NB4 (cell line): ENCODE results near the gene PRCD.

Experiments
- DNase-seq: peaks from one replicate; pipeline ENCODE4 v3.0.0; 2010; ENCODE audit warnings: low read depth
- H3K4me3 ChIP-seq: one replicate; pipeline ENCODE4 v1.5.1; 2011; ENCODE audit warnings: mild to moderate bottlenecking, low read depth, low read length, moderate library complexity
- CTCF ChIP-seq: IDR thresholded peaks from one replicate; pipeline ENCODE4 v1.5.1; 2012; ENCODE audit warnings: low read depth, low read length
- MAX ChIP-seq: IDR thresholded peaks from 2 replicates; pipeline ENCODE4 v1.6.1; 2011; ENCODE audit warnings: low read depth, low read length
- MYC ChIP-seq: IDR thresholded peaks from 2 replicates; pipeline ENCODE4 v1.6.1; 2011; ENCODE audit warnings: low read depth, low read length
- POLR2A ChIP-seq: IDR thresholded peaks from 2 replicates; pipeline ENCODE4 v1.6.1; 2011; ENCODE audit warnings: mild to moderate bottlenecking; ENCODE audit not compliant: insufficient read length; ENCODE audit errors: extremely low read depth

Gene PRCD

GRCh38 chr17:76570877-76571471 lies 31.1 kb downstream of the PRCD start:
- DNase-seq: peak; percentile 25
- H3K4me3 ChIP-seq: no peak overlapping the region
- TF ChIP-seq MYC: no peak
- TF ChIP-seq POLR2A: no peak
- TF ChIP-seq MAX: no peak
- TF ChIP-seq CTCF: no peak

- no peak for DNase-seq
- no peak for TF ChIP-seq MAX
- TF ChIP-seq CTCF: no peak
- no peak for TF ChIP-seq POLR2A
- no peak for TF ChIP-seq MYC
- no peak overlapping the region for H3K4me3 ChIP-seq
Observed at GRCh38 chr17:76572201-76572910, 32.5 kb downstream of the PRCD start.

GRCh38 chr17:76573096-76573495 lies 33.3 kb downstream of the PRCD start:
- no peak for TF ChIP-seq POLR2A
- TF ChIP-seq CTCF: no peak
- TF ChIP-seq MAX: no peak
- TF ChIP-seq MYC: no peak
- no peak for DNase-seq

GRCh38 chr17:76574166-76574565 lies 34.3 kb downstream of the PRCD start:
- no peak for DNase-seq
- no peak for TF ChIP-seq MAX
- no peak for TF ChIP-seq CTCF
- no peak for TF ChIP-seq MYC
- TF ChIP-seq POLR2A: no peak
- H3K4me3 ChIP-seq: no peak overlapping the region

More at GRCh38 chr17:76573096-76573495, 33.3 kb downstream of the PRCD start:
- H3K4me3 ChIP-seq: no peak overlapping the region

GRCh38 chr17:76575570-76575969 lies 35.7 kb downstream of the PRCD start:
- TF ChIP-seq MAX: no peak
- TF ChIP-seq CTCF: no peak
- TF ChIP-seq MYC: no peak
- no peak for TF ChIP-seq POLR2A
- DNase-seq: no peak
- no peak overlapping the region for H3K4me3 ChIP-seq
